Osteocyte (in vitro differentiated cells): ENCODE measurements around the gene AFTPH. TPM values are rescaled to one million over a fixed set of nuclear protein-coding genes. Genes with fewer than 3 reads are reported as not detected.
A peak's percentile ranks its signal among the peaks of the same experiment; 100 is the strongest.

Experiments used
- DNase-seq: peaks from one replicate; pipeline ENCODE4 v3.0.0; 2021; ENCODE audit warnings: mixed read lengths; ENCODE audit not compliant: unreplicated experiment; ENCODE audit errors: extremely low spot score
- H3K27ac Mint-ChIP-seq: one replicate; pipeline ENCODE4 v1.8.0; 2021; ENCODE audit warnings: mild to moderate bottlenecking, mixed read lengths; ENCODE audit not compliant: unreplicated experiment
- H3K27me3 Mint-ChIP-seq: one replicate; pipeline ENCODE4 v1.8.0; 2021; ENCODE audit warnings: mixed read lengths; ENCODE audit not compliant: unreplicated experiment
- H3K36me3 Mint-ChIP-seq: one replicate; pipeline ENCODE4 v1.8.0; 2021; ENCODE audit warnings: mixed read lengths; ENCODE audit not compliant: unreplicated experiment
- H3K4me1 Mint-ChIP-seq: one replicate; pipeline ENCODE4 v1.8.0; 2021; ENCODE audit warnings: mixed read lengths; ENCODE audit not compliant: unreplicated experiment
- H3K4me3 Mint-ChIP-seq: one replicate; pipeline ENCODE4 v1.8.0; 2021; ENCODE audit warnings: mild to moderate bottlenecking, moderate library complexity, mixed read lengths; ENCODE audit not compliant: unreplicated experiment
- H3K9me3 Mint-ChIP-seq: one replicate; pipeline ENCODE4 v1.8.0; 2021; ENCODE audit warnings: mixed read lengths; ENCODE audit not compliant: unreplicated experiment
- CTCF ChIP-seq: fragments of 200-600 bp; sonication (generic); IDR thresholded peaks from 2 replicates; pipeline ENCODE4 v1.5.0; 2021; ENCODE audit warnings: antibody characterized with exemption, mild to moderate bottlenecking, moderate library complexity
- total RNA-seq: library from RNA; stranded (reverse); gene quantifications from 2 replicates; pipeline ENCODE4 v1.2.1, GENCODE V29; 2021

The AFTPH gene
- total RNA-seq, 1 donor from 2014 or later: 15.5 TPM

GRCh38 chr2:64629329-64629781 is 105.2 kb downstream of the AFTPH start:
- no peak for TF ChIP-seq CTCF
- no peak overlapping the region for H3K4me3 Mint-ChIP-seq
- H3K4me1 Mint-ChIP-seq: peaks cover 13% of the 10 kb centered on the region
- peak; percentile 62 for DNase-seq
- no peaks in the 10 kb centered on the region for H3K27me3 Mint-ChIP-seq
- peaks cover 15% of the 10 kb centered on the region for H3K36me3 Mint-ChIP-seq
- H3K9me3 Mint-ChIP-seq: no peaks in the 10 kb centered on the region
- no peak overlapping the region for H3K27ac Mint-ChIP-seq

- Mint-ChIP-seq H3K4me1 (peaks cover 13% of the 10 kb centered on the region), H3K9me3 (no peaks in the 10 kb centered on the region), H3K27ac (no peak overlapping the region), H3K27me3 (no peaks in the 10 kb centered on the region), H3K36me3 (peaks cover 15% of the 10 kb centered on the region), H3K4me3 (no peak overlapping the region)
- TF ChIP-seq CTCF: no peak
- no peak for DNase-seq
Measured at GRCh38 chr2:64629875-64630274, 105.7 kb downstream of the AFTPH start.

GRCh38 chr2:64630752-64631151 is 106.6 kb downstream of the AFTPH start:
- Mint-ChIP-seq H3K27me3 (no peaks in the 10 kb centered on the region), H3K4me1 (peaks cover 13% of the 10 kb centered on the region), H3K27ac (no peak overlapping the region), H3K4me3 (no peak overlapping the region), H3K9me3 (no peaks in the 10 kb centered on the region), H3K36me3 (peaks cover 19% of the 10 kb centered on the region)
- no peak for TF ChIP-seq CTCF
- peak; percentile 53 for DNase-seq

- Mint-ChIP-seq H3K4me3 (no peak overlapping the region), H3K27me3 (no peaks in the 10 kb centered on the region), H3K9me3 (no peaks in the 10 kb centered on the region), H3K4me1 (peaks cover 17% of the 10 kb centered on the region), H3K36me3 (peaks cover 21% of the 10 kb centered on the region), H3K27ac (no peak overlapping the region)
- DNase-seq: no peak
- TF ChIP-seq CTCF: no peak
Measured at GRCh38 chr2:64631771-64632170, 107.6 kb downstream of the AFTPH start.

DNA sequence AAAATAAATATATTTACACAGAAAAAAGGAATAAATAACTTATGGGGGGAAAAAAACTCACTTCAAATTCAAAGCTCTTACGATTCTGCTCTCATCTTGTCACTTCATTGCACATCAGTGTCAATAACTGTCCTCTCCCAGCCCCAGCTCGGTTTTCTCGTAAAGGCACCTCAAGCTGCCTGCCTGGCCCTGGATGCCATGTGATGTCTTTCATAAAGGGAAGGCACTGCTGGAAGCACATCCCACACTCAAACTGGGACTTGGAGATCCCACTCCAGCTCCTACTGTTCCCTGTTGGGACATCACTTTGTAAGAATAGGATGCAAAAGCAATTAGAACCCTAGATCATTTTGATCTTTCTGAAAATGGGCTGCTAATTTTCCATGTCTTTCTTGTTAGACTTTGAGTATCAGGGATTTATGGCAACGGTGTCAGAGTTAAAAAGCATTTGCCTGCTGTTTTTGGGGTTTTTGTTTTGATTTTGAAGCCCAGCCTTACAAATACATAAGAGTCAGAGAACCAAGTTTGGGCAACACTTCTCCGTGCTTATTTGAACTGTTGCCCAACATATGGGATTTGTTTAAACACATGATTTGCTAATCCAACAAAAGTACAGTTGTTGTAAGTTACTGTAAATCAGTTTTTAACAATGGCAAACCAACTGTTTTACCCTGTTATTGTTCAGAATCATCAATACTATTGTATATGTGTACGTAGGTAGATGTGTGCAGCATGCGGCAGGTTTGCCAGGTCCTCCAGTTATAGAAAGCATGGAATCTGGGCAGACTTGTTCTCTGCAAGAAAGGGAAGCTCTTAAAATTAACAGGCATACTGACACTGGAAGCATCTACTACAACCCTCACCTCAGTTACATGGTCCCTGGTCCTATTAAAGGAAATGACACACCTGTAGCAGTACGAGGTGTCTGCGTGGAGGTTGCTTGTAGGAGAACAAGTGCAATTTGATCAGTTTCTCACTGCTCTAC is 109.0 kb downstream of the AFTPH start:
- Mint-ChIP-seq H3K36me3 (peaks cover 21% of the 10 kb centered on the region), H3K4me1 (peaks cover 23% of the 10 kb centered on the region), H3K27ac (no peak overlapping the region), H3K4me3 (no peak overlapping the region), H3K27me3 (no peaks in the 10 kb centered on the region), H3K9me3 (no peaks in the 10 kb centered on the region)
- DNase-seq: no peak
- no peak for TF ChIP-seq CTCF
